HCT116 (cell line): Measurements from ENCODE around the gene PNRC2.
"Not testable (repeated sequence)": the region's sequence is repeated elsewhere in the genome, so short reads cannot be mapped to it uniquely, and the experiment has no call there.

Experiments
- CTCF ChIP-seq, 3 experiments: fragments of 200-600 bp in 1 of 3; sonication (generic) in 1 of 3; IDR thresholded peaks in 2 of 3; conservative IDR thresholded peaks in 1 of 3; 2 replicates each; pipeline ENCODE4 v1.5.1; 2012 to 2017; ENCODE audit warnings: low read depth in 2 of 3, low read length in 2 of 3, antibody characterized with exemption in 1 of 3, borderline replicate concordance in 1 of 3, control low read depth in 1 of 3, mild to moderate bottlenecking in 1 of 3, mixed read lengths in 1 of 3, mixed run types in 1 of 3, moderate library complexity in 1 of 3; ENCODE audit not compliant: insufficient read depth in 1 of 3
- EZH2 ChIP-seq: fragments of 200-600 bp; sonication (generic); IDR thresholded peaks from 2 replicates; pipeline ENCODE4 v1.6.1; 2017; ENCODE audit warnings: antibody characterized with exemption, mixed run types
- EZH2phosphoT487 ChIP-seq: fragments of 200-600 bp; IDR thresholded peaks from 2 replicates; pipeline ENCODE4 v1.6.1; 2018; ENCODE audit warnings: antibody characterized with exemption, borderline replicate concordance
- POLR2A ChIP-seq: IDR thresholded peaks from 2 replicates; pipeline ENCODE4 v1.7.0; 2011; ENCODE audit warnings: borderline replicate concordance; ENCODE audit not compliant: insufficient read depth, insufficient read length; ENCODE audit errors: extremely low read depth
- SIN3A ChIP-seq: IDR thresholded peaks from 2 replicates; pipeline ENCODE4 v1.6.1; 2012; ENCODE audit warnings: low read depth
- SRF ChIP-seq: IDR thresholded peaks from 2 replicates; pipeline ENCODE4 v1.6.1; 2012; ENCODE audit warnings: low read depth
- ZFX ChIP-seq: fragments of 450-650 bp; IDR thresholded peaks from 2 replicates; pipeline ENCODE4 v1.6.1; 2017

GRCh38 chr1:24008574-24009184 is 49.1 kb downstream of the PNRC2 start:
- not testable (repeated sequence) for TF ChIP-seq ZFX; SRF; CTCF (IDR thresholded peaks at IDR 0.05 in 2 of 3, conservative IDR thresholded peaks at IDR 0.05 in 1 of 3; ENCODE audit: borderline replicate concordance in 1 of 3, insufficient read depth in 1 of 3, low read depth in 2 of 3, low read length in 2 of 3); POLR2A; EZH2; EZH2phosphoT487; SIN3A
